Measurements from ENCODE around the gene ENOSF1.

The ENOSF1 gene

GRCh38 chr18:644395-645004 lies 67.9 kb downstream of the ENOSF1 start:
- no peaks in the 10 kb centered on the region for H3K9me3 ChIP-seq (ENCODE audit: severe bottlenecking)
- DNase-seq: no peak
- H3K27me3 ChIP-seq (ENCODE audit: insufficient read depth, low read depth, severe bottlenecking): no peaks in the 10 kb centered on the region
- H3K36me3 ChIP-seq: no peaks in the 10 kb centered on the region
- H3K27ac ChIP-seq: no peak overlapping the region
- TF ChIP-seq CTCF (IDR thresholded peaks at IDR 0.05; ENCODE audit: low read depth, low read length): no peak
- no peak overlapping the region for H3K4me3 ChIP-seq (ENCODE audit: low read depth, low read length)

- Histone ChIP-seq H3K27me3 (ENCODE audit: insufficient read depth, low read depth, severe bottlenecking) (no peaks in the 10 kb centered on the region), H3K9me3 (ENCODE audit: severe bottlenecking) (no peaks in the 10 kb centered on the region), H3K27ac (no peak overlapping the region), H3K4me3 (ENCODE audit: low read depth, low read length) (no peak overlapping the region), H3K36me3 (no peaks in the 10 kb centered on the region)
- TF ChIP-seq CTCF (IDR thresholded peaks at IDR 0.05; ENCODE audit: low read depth, low read length): no peak
- DNase-seq: no peak
Observed at GRCh38 chr18:641224-641623, 71.2 kb downstream of the ENOSF1 start.

GRCh38 chr18:635171-635570 lies 77.3 kb downstream of the ENOSF1 start:
- H3K27ac ChIP-seq: no peak overlapping the region

GRCh38 chr18:634551-635045 lies 77.8 kb downstream of the ENOSF1 start:
- no peak for DNase-seq
- Histone ChIP-seq H3K27me3 (ENCODE audit: insufficient read depth, low read depth, severe bottlenecking) (no peaks in the 10 kb centered on the region), H3K9me3 (ENCODE audit: severe bottlenecking) (no peaks in the 10 kb centered on the region), H3K27ac (no peak overlapping the region), H3K36me3 (no peaks in the 10 kb centered on the region), H3K4me3 (ENCODE audit: low read depth, low read length) (no peak overlapping the region)
- no peak for TF ChIP-seq CTCF (IDR thresholded peaks at IDR 0.05; ENCODE audit: low read depth, low read length)

More at GRCh38 chr18:635171-635570, 77.3 kb downstream of the ENOSF1 start:
- H3K36me3 ChIP-seq: no peaks in the 10 kb centered on the region
- H3K9me3 ChIP-seq (ENCODE audit: severe bottlenecking): no peaks in the 10 kb centered on the region
- DNase-seq: no peak
- no peaks in the 10 kb centered on the region for H3K27me3 ChIP-seq (ENCODE audit: insufficient read depth, low read depth, severe bottlenecking)
- TF ChIP-seq CTCF (IDR thresholded peaks at IDR 0.05; ENCODE audit: low read depth, low read length): no peak
- H3K4me3 ChIP-seq (ENCODE audit: low read depth, low read length): no peak overlapping the region

- H3K9me3 ChIP-seq (ENCODE audit: severe bottlenecking): no peaks in the 10 kb centered on the region
- no peak for DNase-seq
- H3K4me3 ChIP-seq (ENCODE audit: low read depth, low read length): no peak overlapping the region
- H3K36me3 ChIP-seq: no peaks in the 10 kb centered on the region
- H3K27me3 ChIP-seq (ENCODE audit: insufficient read depth, low read depth, severe bottlenecking): no peaks in the 10 kb centered on the region
- TF ChIP-seq CTCF (IDR thresholded peaks at IDR 0.05; ENCODE audit: low read depth, low read length): no peak
- no peak overlapping the region for H3K27ac ChIP-seq
Observed at GRCh38 chr18:631560-631959, 80.9 kb downstream of the ENOSF1 start.
